Coronary artery (tissue), 2 donors: Measurements from ENCODE around the gene SLIT1.

ENCODE experiments used
- DNase-seq: peaks from one replicate; pipeline ENCODE4 v3.0.0-alpha.2; 2017; ENCODE audit warnings: low spot score
- H3K27ac ChIP-seq, 2 donors: fragments of 200-600 bp; sonication (generic); one replicate each; pipeline ENCODE4 v1.5.1; 2016 to 2019
- H3K4me3 ChIP-seq: fragments of 200-600 bp; sonication (generic); 2 replicates; pipeline ENCODE4 v1.5.1; 2016; ENCODE audit warnings: mild to moderate bottlenecking, moderate library complexity
- CTCF ChIP-seq: fragments of 200-600 bp; sonication (generic); IDR thresholded peaks from one replicate; pipeline ENCODE4 v1.5.1; 2019; ENCODE audit warnings: antibody characterized with exemption

SLIT1 gene

GRCh38 chr10:97066877-97067555 is 118.7 kb downstream of the SLIT1 start:
- no peak for DNase-seq
- no peak overlapping the region for H3K27ac ChIP-seq
- TF ChIP-seq CTCF = no peak
- H3K4me3 ChIP-seq = no peak overlapping the region

GRCh38 chr10:97065686-97066660 is 119.8 kb downstream of the SLIT1 start:
- Histone ChIP-seq H3K4me3 (no peak overlapping the region), H3K27ac (no peak overlapping the region)
- no peak for TF ChIP-seq CTCF
- no peak for DNase-seq

GRCh38 chr10:97065128-97065527 is 120.6 kb downstream of the SLIT1 start:
- H3K27ac ChIP-seq = no peak overlapping the region
- no peak for TF ChIP-seq CTCF
- H3K4me3 ChIP-seq = no peak overlapping the region
- DNase-seq = no peak

GRCh38 chr10:97063983-97064837 is 121.5 kb downstream of the SLIT1 start:
- no peak overlapping the region for H3K27ac ChIP-seq
- TF ChIP-seq CTCF = no peak
- no peak for DNase-seq
- no peak overlapping the region for H3K4me3 ChIP-seq

- no peak overlapping the region for H3K27ac ChIP-seq
- DNase-seq = no peak
- no peak overlapping the region for H3K4me3 ChIP-seq
- TF ChIP-seq CTCF = no peak
Observed at GRCh38 chr10:97063271-97063982, 122.3 kb downstream of the SLIT1 start.

GRCh38 chr10:97062456-97062855 is 123.3 kb downstream of the SLIT1 start:
- Histone ChIP-seq H3K4me3 (no peak overlapping the region), H3K27ac (no peak overlapping the region)
- DNase-seq = no peak
- TF ChIP-seq CTCF = no peak
